ENCODE data around the gene CTRB1. TPM values are rescaled to one million over a fixed set of nuclear protein-coding genes. Genes with fewer than 3 reads are reported as not detected.

CTRB1 gene
- total RNA-seq, 2 experiments from 2014 or later, result not detected

GRCh38 chr16:75254359-75254837 is 35.6 kb downstream of the CTRB1 start:
- intact Hi-C loops (cut with micrococcal nuclease), result no loop called here
- Mint-ChIP-seq H3K4me3 (no peak overlapping the region), H3K4me1 (ENCODE audit: low read depth) (no peaks in the 10 kb centered on the region), H3K27me3 (peaks cover 34% of the 10 kb centered on the region), H3K9me3 (no peaks in the 10 kb centered on the region), H3K36me3 (ENCODE audit: low read depth) (no peaks in the 10 kb centered on the region), H3K27ac (no peak overlapping the region)
- no peak for ATAC-seq
- CTCF ChIA-PET, result interaction anchor here (1.2 to 1.6 kb wide), 2 partner anchors 21 to 57 kb away, joined by 3 read pairs; no protein-coding TSS in a partner anchor
- no peak for DNase-seq
- POLR2A ChIA-PET, result no interaction called here
- TF ChIP-seq, protein P1, sequence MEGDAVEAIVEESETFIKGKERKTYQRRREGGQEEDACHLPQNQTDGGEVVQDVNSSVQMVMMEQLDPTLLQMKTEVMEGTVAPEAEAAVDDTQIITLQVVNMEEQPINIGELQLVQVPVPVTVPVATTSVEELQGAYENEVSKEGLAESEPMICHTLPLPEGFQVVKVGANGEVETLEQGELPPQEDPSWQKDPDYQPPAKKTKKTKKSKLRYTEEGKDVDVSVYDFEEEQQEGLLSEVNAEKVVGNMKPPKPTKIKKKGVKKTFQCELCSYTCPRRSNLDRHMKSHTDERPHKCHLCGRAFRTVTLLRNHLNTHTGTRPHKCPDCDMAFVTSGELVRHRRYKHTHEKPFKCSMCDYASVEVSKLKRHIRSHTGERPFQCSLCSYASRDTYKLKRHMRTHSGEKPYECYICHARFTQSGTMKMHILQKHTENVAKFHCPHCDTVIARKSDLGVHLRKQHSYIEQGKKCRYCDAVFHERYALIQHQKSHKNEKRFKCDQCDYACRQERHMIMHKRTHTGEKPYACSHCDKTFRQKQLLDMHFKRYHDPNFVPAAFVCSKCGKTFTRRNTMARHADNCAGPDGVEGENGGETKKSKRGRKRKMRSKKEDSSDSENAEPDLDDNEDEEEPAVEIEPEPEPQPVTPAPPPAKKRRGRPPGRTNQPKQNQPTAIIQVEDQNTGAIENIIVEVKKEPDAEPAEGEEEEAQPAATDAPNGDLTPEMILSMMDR (IDR thresholded peaks at IDR 0.05), result no peak

- H3K4me1 Mint-ChIP-seq (ENCODE audit: low read depth), result no peaks in the 10 kb centered on the region
- DNase-seq, result no peak
- H3K27ac Mint-ChIP-seq, result no peak overlapping the region
- no peaks in the 10 kb centered on the region for H3K36me3 Mint-ChIP-seq (ENCODE audit: low read depth)
- no peak overlapping the region for H3K4me3 Mint-ChIP-seq
- no peak for ATAC-seq
- intact Hi-C loops (cut with micrococcal nuclease), result no loop called here
- ChIA-PET CTCF (interaction anchor here (1.1 kb wide), 1 partner anchor 56 kb away, joined by 3 read pairs; no protein-coding TSS in a partner anchor), POLR2A (no interaction called here)
- TF ChIP-seq, protein P1 (IDR thresholded peaks at IDR 0.05), result no peak
- H3K9me3 Mint-ChIP-seq, result no peaks in the 10 kb centered on the region
- H3K27me3 Mint-ChIP-seq, result peaks cover 28% of the 10 kb centered on the region
These were observed 37.3 kb downstream of the CTRB1 start for GRCh38 chr16:75256059-75256571.

DNA sequence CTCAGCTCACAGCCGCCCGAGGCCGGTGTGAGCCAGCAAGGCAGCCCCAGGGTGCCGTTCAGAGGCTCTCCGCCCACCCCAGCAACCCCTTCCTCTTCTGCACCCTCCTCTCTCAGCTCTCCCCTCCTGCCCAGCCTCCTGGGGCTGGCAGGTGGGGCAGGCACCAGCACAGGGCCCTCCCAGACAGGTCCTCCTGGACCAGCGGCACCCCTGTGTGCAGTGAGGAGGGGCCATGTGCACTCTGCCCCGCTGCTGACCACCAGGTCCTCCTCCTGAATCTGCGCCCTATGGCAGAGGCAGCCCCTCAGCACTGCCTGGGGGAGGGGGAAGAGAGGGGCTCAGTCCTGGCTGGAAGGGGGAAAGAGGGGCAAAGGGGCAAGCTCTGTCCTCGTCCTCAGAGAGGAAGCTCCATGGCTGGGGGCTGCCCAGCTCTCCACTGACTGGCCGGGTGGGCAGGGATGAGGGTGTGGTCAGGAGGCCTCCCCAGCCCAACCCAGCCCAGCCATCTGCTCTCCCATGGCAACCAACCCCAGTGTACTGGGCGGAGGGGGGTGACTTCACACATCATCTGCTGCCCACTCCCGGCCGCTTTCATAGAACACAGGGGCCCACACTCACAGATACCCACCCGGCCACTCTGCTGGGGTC is 38.0 kb downstream of the CTRB1 start:
- peaks cover 28% of the 10 kb centered on the region for H3K27me3 Mint-ChIP-seq
- H3K9me3 Mint-ChIP-seq, result no peaks in the 10 kb centered on the region
- H3K36me3 Mint-ChIP-seq (ENCODE audit: low read depth), result no peaks in the 10 kb centered on the region
- H3K27ac Mint-ChIP-seq, result no peak overlapping the region
- ChIA-PET POLR2A (no interaction called here), CTCF (no interaction called here)
- TF ChIP-seq, protein P1 (IDR thresholded peaks at IDR 0.05), result no peak
- H3K4me3 Mint-ChIP-seq, result no peak overlapping the region
- intact Hi-C loops (cut with micrococcal nuclease), result no loop called here
- ATAC-seq (no peak), DNase-seq (no peak)
- no peaks in the 10 kb centered on the region for H3K4me1 Mint-ChIP-seq (ENCODE audit: low read depth)

GRCh38 chr16:75257886-75258806 is 39.4 kb downstream of the CTRB1 start:
- intact Hi-C loops (cut with micrococcal nuclease), result no loop called here
- H3K27ac Mint-ChIP-seq, result no peak overlapping the region
- H3K4me3 Mint-ChIP-seq, result no peak overlapping the region
- no peaks in the 10 kb centered on the region for H3K9me3 Mint-ChIP-seq
- TF ChIP-seq, protein P1 (IDR thresholded peaks at IDR 0.05), result no peak
- POLR2A ChIA-PET, result no interaction called here
- CTCF ChIA-PET, result no interaction called here
- no peaks in the 10 kb centered on the region for H3K4me1 Mint-ChIP-seq (ENCODE audit: low read depth)
- peaks cover 31% of the 10 kb centered on the region for H3K27me3 Mint-ChIP-seq
- DNase-seq (no peak), ATAC-seq (no peak)
- H3K36me3 Mint-ChIP-seq (ENCODE audit: low read depth), result no peaks in the 10 kb centered on the region

GRCh38 chr16:75258807-75259141 is 40.0 kb downstream of the CTRB1 start:
- TF ChIP-seq, protein P1 (IDR thresholded peaks at IDR 0.05), result no peak
- H3K4me3 Mint-ChIP-seq, result no peak overlapping the region
- H3K27me3 Mint-ChIP-seq, result peaks cover 34% of the 10 kb centered on the region
- no peak for DNase-seq
- H3K36me3 Mint-ChIP-seq (ENCODE audit: low read depth), result no peaks in the 10 kb centered on the region
- H3K27ac Mint-ChIP-seq, result no peak overlapping the region
- ATAC-seq, result no peak
- POLR2A ChIA-PET, result no interaction called here
- intact Hi-C loops (cut with micrococcal nuclease), result no loop called here
- CTCF ChIA-PET, result no interaction called here
- H3K4me1 Mint-ChIP-seq (ENCODE audit: low read depth), result no peaks in the 10 kb centered on the region
- no peaks in the 10 kb centered on the region for H3K9me3 Mint-ChIP-seq
